ENCODE data around the gene NELFA. TPM values are rescaled to one million over a fixed set of nuclear protein-coding genes. Genes with fewer than 3 reads are reported as not detected.

Gene NELFA
- total and polyA plus RNA-seq, 11 donors = 8.1 to 14.9 (median 10.4) TPM

GRCh38 chr4:2044542-2045517, 36.1 kb upstream of the NELFA start:
- TF ChIP-seq CTCF (IDR thresholded peaks at IDR 0.05) = no peak
- ATAC-seq = no peak
- 82 to 89% (median 86%) methylated on average over 12 to 18 of the region's 18 CpGs for WGBS, 4 donors

DNA sequence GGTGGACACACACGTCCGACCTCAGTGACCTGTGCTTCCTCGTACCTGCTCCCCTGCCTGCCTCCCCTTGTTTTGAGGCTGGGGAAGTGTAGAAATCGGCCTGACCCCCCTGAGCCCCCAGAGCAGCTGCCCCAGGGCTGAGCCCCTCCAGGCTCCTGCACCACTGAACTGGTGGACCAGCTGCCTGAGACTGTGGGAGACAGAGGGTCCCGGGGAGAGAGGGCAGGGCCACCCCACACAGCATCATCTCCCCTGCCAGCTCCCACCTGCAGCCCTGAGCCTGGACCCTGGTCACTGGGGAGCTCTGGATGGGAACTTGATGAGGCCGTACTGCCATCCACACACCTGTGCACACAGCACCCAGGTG, 35.3 kb upstream of the NELFA start:
- Histone ChIP-seq H3K4me1 (peaks cover 0 to 28% (median 16%) of the 10 kb centered on the region in 12 donors), H3K27ac (no peak overlapping the region), H3K27me3 (peaks cover 24 to 70% (median 50%) of the 10 kb centered on the region in 9 donors), H3K36me3 (no peaks in the 10 kb centered on the region), H3K9me3 (peaks cover 0 to 5% (median 0%) of the 10 kb centered on the region in 12 donors), H3K4me3 (no peak overlapping the region)
- intact Hi-C loops (cut with DNase I) = no loop called here
- WGBS, 4 donors = 85 to 100% (median 88%) methylated on average over 3 to 6 of the region's 6 CpGs
- ATAC-seq (no peak), DNase-seq (no peak)
- no peak for TF ChIP-seq CTCF (IDR thresholded peaks at IDR 0.05)

More at GRCh38 chr4:2044542-2045517, 36.1 kb upstream of the NELFA start:
- H3K9me3 ChIP-seq = peaks cover 0 to 5% (median 0%) of the 10 kb centered on the region in 12 donors
- no peak for DNase-seq
- H3K36me3 ChIP-seq = no peaks in the 10 kb centered on the region
- intact Hi-C loops (cut with DNase I) = no loop called here
- no peak overlapping the region for H3K27ac ChIP-seq
- H3K4me3 ChIP-seq = no peak overlapping the region
- peaks cover 26 to 69% (median 47%) of the 10 kb centered on the region in 9 donors for H3K27me3 ChIP-seq
- H3K4me1 ChIP-seq = peaks cover 0 to 28% (median 16%) of the 10 kb centered on the region in 12 donors

- H3K9me3 ChIP-seq = peaks cover 0 to 5% (median 0%) of the 10 kb centered on the region in 12 donors
- H3K27ac ChIP-seq = no peak overlapping the region
- WGBS, 4 donors = 80 to 90% (median 86%) methylated on average over 7 to 18 of the region's 18 CpGs
- no peak overlapping the region for H3K4me3 ChIP-seq
- ATAC-seq = no peak
- H3K36me3 ChIP-seq = no peaks in the 10 kb centered on the region
- peaks cover 0 to 28% (median 16%) of the 10 kb centered on the region in 12 donors for H3K4me1 ChIP-seq
- intact Hi-C loops (cut with DNase I) = no loop called here
- no peak for TF ChIP-seq CTCF (IDR thresholded peaks at IDR 0.05)
- TF ChIP-seq POLR2A (IDR thresholded peaks at IDR 0.05) = no peak
- peaks cover 24 to 70% (median 50%) of the 10 kb centered on the region in 9 donors for H3K27me3 ChIP-seq
- DNase-seq = no peak
These were observed 34.8 kb upstream of the NELFA start for GRCh38 chr4:2043396-2044118.

DNA sequence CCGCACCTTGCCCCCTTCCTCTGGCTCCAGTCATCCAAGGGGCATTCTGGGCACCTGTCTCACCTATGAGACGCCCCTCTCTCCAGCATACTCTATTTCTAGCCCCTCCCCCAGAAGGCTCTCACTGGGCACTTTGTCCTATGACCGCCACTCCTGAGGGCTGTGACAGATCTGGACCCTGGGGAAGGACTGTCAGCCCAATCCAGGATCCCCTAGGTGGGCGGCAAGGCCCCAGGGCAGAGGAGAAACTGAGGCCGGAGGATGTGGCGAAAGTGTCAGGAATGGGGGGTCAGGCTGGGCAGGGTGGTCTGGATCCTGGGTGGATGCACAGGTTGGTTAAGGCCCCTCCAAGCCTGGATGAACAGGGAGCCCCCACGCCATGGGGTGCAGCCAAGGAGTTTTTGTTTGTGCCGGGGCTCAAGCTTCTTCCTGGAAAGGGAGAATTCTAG, 34.2 kb upstream of the NELFA start:
- no peak for TF ChIP-seq POLR2A (IDR thresholded peaks at IDR 0.05)
- no peak for TF ChIP-seq CTCF (IDR thresholded peaks at IDR 0.05)
- H3K4me1 ChIP-seq = peaks cover 0 to 28% (median 16%) of the 10 kb centered on the region in 12 donors
- H3K9me3 ChIP-seq = peaks cover 0 to 5% (median 0%) of the 10 kb centered on the region in 12 donors
- DNase-seq (no peak), ATAC-seq (no peak)
- peaks cover 24 to 64% (median 46%) of the 10 kb centered on the region in 9 donors for H3K27me3 ChIP-seq
- intact Hi-C loops (cut with DNase I) = no loop called here
- H3K36me3 ChIP-seq = no peaks in the 10 kb centered on the region
- peak overlapping the region in 3 of 12 donors; percentile 65 to 74 (median 74) for H3K4me3 ChIP-seq
- no peak overlapping the region for H3K27ac ChIP-seq
- 77 to 80% (median 79%) methylated on average over 6 to 8 of the region's 8 CpGs for WGBS, 4 donors

Measured in heart left ventricle (tissue), 16 donors.